ENCODE data around the gene CRIP2. TPM values are rescaled to one million over a fixed set of nuclear protein-coding genes. Genes with fewer than 3 reads are reported as not detected.

CRIP2 gene
- total and polyA plus RNA-seq, 4 donors = 267 to 698 (median 392) TPM

DNA sequence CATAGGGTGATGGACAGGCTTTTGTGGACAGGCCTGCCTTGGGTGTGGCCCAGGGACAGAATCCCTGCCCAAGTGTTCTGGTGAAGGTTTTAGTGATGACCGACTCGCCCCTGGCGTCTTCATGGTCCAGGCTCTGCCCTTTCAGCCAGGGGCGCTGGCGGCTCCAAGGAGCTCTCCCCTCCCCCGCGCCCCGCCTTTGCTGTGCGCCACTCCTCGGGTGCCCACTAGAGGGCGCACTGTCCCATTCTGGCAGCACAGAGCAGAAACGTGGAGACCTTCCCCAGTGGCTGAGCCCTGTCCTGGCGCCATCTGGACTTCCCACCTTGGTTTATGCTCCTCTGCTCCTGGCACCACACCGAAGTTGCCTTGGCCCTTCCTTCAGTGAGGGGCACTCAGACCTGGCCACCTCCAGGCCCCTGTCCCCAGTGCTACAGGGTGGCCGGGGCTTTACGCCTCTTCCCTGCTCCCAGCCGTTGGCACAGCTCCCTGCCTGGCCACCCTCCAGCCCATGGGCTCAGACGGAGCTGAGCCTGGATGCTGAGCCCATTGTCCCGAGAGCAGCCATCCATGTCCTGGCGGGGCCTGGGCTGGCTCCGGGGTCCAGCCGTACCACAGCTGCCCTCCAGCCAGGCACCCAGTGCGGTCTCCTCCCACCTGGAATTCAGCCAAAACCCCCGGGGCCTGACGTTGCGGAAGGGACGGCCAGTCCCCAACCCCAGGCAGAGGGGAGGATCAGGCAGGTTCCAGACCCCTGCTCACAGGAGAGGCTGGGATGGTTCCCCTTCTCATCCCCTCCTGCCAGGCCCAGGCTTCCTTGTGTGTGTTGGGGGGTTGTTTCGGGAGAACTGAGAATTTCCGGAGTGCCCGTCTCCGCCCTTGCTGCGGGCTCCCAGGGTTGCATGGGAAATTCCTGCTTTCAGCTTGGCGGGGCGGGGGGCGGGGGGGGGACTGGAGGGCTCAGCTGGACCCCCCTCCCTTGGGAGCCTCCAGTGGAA lies 6.5 kb downstream of the CRIP2 start:
- Histone ChIP-seq H3K27ac (ENCODE audit: low read depth in 1 of 2, low read length in 2 of 2) (peak overlapping the region; percentile 85 to 86), H3K4me1 (ENCODE audit: control insufficient read depth in 1 of 2, insufficient read depth in 2 of 2, low read length in 2 of 2) (peaks cover 0 to 2% of the 10 kb centered on the region in 2 donors), H3K9me3 (ENCODE audit: control insufficient read depth, low read length) (no peaks in the 10 kb centered on the region), H3K36me3 (ENCODE audit: control insufficient read depth in 1 of 2, insufficient read depth in 2 of 2, low read length in 1 of 2) (no peaks in the 10 kb centered on the region), H3K27me3 (ENCODE audit: control insufficient read depth in 1 of 2, insufficient read depth in 2 of 2, low read length in 1 of 2) (no peaks in the 10 kb centered on the region), H3K4me3 (ENCODE audit: low read length in 2 of 2) (peak overlapping the region; percentile 4 to 6)
- peak; percentile 93 to 97 for DNase-seq
- intact Hi-C loops (cut with DNase I) = loop anchor here (10.0 kb wide), 2 partner anchors 386 to 1756 kb away; no protein-coding TSS in a partner anchor
- 0 to 1% methylated on average over 32 to 35 of the region's 35 CpGs for WGBS, 2 donors
- ATAC-seq (ENCODE audit: low FRiP score) = peak; percentile 82

DNA sequence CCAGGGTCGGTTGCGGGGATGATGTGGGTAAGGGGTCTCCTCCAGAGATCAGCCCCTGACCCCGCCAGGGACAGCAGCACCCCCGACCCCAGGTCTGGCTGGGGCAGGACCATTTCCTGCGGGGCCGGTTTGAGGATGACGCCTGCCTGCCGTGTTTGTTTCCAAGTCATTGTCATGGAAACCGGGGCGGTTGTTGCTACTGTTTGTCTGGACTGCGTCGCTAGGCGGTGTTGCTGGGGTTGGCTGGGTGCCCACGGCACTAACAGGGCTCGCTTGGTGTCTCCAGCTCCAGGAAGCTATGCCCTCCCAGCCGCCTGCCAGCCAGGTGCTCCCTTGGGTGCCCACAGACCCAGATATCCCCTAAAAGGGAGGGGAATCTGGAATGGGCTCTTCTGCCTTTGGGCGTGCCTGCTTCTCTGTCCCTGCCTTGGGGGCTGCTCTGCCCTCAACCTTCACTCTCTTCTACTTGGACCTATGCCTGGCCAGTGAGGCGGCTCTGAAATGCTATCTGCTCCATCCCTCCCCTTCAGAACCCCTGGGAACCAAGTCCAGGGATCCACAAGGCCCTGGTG lies 7.4 kb downstream of the CRIP2 start:
- Histone ChIP-seq H3K4me1 (ENCODE audit: control insufficient read depth in 1 of 2, insufficient read depth in 2 of 2, low read length in 2 of 2) (peaks cover 0 to 2% of the 10 kb centered on the region in 2 donors), H3K27ac (ENCODE audit: low read depth in 1 of 2, low read length in 2 of 2) (peak overlapping the region; percentile 85 to 99), H3K36me3 (ENCODE audit: control insufficient read depth in 1 of 2, insufficient read depth in 2 of 2, low read length in 1 of 2) (no peaks in the 10 kb centered on the region), H3K9me3 (ENCODE audit: control insufficient read depth, low read length) (no peaks in the 10 kb centered on the region), H3K4me3 (ENCODE audit: low read length in 2 of 2) (no peak overlapping the region), H3K27me3 (ENCODE audit: control insufficient read depth in 1 of 2, insufficient read depth in 2 of 2, low read length in 1 of 2) (no peaks in the 10 kb centered on the region)
- 0 to 1% methylated on average over 18 of the region's 18 CpGs for WGBS, 2 donors
- intact Hi-C loops (cut with DNase I) = loop anchor here (10.0 kb wide), 2 partner anchors 387 to 1757 kb away; no protein-coding TSS in a partner anchor
- DNase-seq (peak; percentile 98), ATAC-seq (ENCODE audit: low FRiP score) (peak; percentile 80)

DNA sequence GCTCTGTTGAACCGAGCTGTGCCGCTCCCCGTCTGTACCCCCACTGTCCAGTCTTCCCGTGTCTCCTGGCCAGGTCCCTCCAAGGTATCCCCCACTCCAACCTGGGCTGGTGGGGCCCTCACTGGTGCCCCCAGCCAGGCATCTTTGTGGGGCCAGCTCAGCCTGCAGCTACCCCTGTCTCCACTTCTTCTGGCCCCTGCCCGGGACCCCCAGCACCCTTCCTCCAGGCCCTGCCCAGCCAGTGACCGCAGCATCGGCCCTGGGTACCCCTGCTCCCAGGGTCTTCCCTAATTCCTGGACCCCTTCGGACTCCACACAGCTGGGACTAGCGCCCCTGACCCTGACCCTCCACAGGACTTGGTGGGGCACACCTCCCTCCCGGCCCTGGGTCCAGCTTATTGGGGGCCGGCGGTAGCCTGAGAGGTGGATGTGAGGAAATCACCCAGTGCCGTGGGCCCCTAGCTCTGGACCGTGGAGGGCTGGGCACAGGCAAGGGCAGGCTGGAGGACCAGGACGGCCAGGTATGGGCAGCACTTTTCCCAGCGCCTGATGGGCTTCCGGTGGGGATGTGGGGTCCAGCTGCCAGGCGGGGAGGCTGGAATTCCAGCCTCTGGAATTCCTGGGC lies 8.0 kb downstream of the CRIP2 start:
- intact Hi-C loops (cut with DNase I) = loop anchor here (10.0 kb wide), 2 partner anchors 388 to 1758 kb away; no protein-coding TSS in a partner anchor
- 39 to 41% methylated on average over 17 to 18 of the region's 18 CpGs for WGBS, 2 donors
- H3K9me3 ChIP-seq (ENCODE audit: control insufficient read depth, low read length) = no peaks in the 10 kb centered on the region
- ATAC-seq (ENCODE audit: low FRiP score) = no peak
- H3K36me3 ChIP-seq (ENCODE audit: control insufficient read depth in 1 of 2, insufficient read depth in 2 of 2, low read length in 1 of 2) = no peaks in the 10 kb centered on the region
- no peak overlapping the region for H3K4me3 ChIP-seq (ENCODE audit: low read length in 2 of 2)
- DNase-seq = no peak
- no peaks in the 10 kb centered on the region for H3K27me3 ChIP-seq (ENCODE audit: control insufficient read depth in 1 of 2, insufficient read depth in 2 of 2, low read length in 1 of 2)
- H3K4me1 ChIP-seq (ENCODE audit: control insufficient read depth in 1 of 2, insufficient read depth in 2 of 2, low read length in 2 of 2) = peaks cover 0 to 2% of the 10 kb centered on the region in 2 donors
- peak overlapping the region; percentile 69 to 99 for H3K27ac ChIP-seq (ENCODE audit: low read depth in 1 of 2, low read length in 2 of 2)

DNA sequence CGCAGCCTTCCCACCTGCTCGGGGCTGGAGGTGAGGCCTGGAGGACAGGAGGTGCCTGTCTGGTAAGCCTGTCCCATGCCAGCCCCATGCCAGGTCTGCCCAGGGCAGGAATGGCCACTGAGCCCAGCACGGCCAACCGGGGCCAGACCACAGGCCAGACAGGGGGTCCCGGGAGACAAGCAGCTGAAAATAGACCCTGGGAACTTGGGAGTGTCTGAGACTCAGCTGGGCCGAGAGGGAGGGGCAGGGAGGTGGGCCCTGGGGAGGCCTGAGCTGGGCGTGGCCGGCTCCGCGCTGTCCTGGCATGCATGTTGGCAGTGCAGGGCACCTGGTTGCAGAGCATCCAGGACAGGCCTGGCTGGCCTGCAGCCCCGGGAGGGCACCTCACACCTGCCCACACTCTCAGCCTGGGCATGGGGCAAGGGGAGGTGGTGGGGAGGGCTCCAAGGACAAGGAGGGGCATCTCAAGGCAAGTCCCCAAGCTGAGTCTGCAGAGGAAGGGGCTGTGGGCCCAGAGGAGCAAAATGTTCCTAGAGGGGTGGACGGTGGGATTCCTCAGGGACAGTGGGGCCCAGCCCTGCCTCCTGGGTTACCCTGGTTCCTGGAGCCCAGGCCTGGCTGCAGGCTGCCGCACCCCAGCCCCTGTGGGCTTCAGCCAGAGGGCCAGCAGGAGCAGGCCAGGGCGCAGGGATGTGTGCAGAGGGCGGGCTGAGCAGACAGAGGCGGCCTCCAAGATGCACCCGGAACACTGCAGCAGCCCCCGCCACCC lies 8.9 kb downstream of the CRIP2 start:
- Histone ChIP-seq H3K4me3 (ENCODE audit: low read length in 2 of 2) (no peak overlapping the region), H3K9me3 (ENCODE audit: control insufficient read depth, low read length) (no peaks in the 10 kb centered on the region), H3K27me3 (ENCODE audit: control insufficient read depth in 1 of 2, insufficient read depth in 2 of 2, low read length in 1 of 2) (no peaks in the 10 kb centered on the region), H3K4me1 (ENCODE audit: control insufficient read depth in 1 of 2, insufficient read depth in 2 of 2, low read length in 2 of 2) (peaks cover 0 to 2% of the 10 kb centered on the region in 2 donors), H3K36me3 (ENCODE audit: control insufficient read depth in 1 of 2, insufficient read depth in 2 of 2, low read length in 1 of 2) (no peaks in the 10 kb centered on the region), H3K27ac (ENCODE audit: low read depth in 1 of 2, low read length in 2 of 2) (peak overlapping the region; percentile 69 to 99)
- ATAC-seq (ENCODE audit: low FRiP score) (no peak), DNase-seq (peak in 1 of 2 donors; percentile 80)
- intact Hi-C loops (cut with DNase I) = loop anchor here (10.0 kb wide), 2 partner anchors 389 to 1759 kb away; no protein-coding TSS in a partner anchor
- 21 to 27% methylated on average over 15 to 18 of the region's 18 CpGs for WGBS, 2 donors

DNA sequence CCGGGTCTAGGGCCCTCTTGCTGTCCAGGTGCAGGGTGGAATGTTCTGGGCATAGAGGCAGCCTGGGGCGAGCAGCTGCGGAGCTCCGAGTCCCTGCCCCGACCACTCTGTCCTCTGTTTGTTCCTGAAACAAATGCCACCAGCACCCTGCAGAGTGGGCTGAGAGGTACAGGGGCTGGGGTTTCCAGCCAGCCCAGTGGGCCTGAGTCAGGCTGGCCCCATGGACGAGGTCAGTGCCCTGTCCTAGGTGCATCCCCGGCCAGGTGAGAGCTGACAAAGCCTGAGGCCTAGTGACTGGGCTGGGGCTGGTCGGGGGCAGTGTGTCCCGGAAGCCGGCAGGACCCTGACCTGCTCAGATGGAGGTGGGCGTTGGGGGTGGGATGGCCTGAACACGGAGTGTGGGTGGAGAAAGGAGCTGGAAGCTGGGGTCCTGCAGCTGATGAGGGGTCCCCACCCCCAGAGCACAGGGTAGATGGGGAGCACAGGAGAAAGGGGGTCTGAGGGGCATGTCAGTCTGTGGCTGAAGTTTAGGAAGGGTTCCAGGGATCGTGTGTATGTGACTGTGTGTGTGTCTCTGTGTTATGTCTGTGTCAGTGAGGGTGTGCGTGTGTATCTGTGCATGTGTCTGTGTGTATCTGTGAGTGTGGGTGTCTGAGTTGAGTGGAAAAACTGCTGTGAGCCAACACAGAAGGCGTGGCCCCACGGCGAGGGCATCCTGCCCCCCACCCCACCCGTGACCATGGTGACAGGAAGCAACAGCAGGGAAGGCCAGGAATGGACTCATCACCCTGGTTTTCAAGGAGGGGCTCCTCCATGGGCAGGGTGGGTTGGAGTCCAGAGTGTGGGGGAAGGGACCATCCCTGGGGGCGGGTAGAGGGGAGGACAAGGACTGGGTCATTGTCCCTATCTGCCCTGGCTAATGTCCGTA lies 9.7 kb downstream of the CRIP2 start:
- DNase-seq = peak; percentile 78 to 92
- H3K9me3 ChIP-seq (ENCODE audit: control insufficient read depth, low read length) = no peaks in the 10 kb centered on the region
- intact Hi-C loops (cut with DNase I) = loop anchor here (10.0 kb wide), 2 partner anchors 390 to 1760 kb away; no protein-coding TSS in a partner anchor
- no peak for ATAC-seq (ENCODE audit: low FRiP score)
- no peak overlapping the region for H3K4me3 ChIP-seq (ENCODE audit: low read length in 2 of 2)
- H3K4me1 ChIP-seq (ENCODE audit: control insufficient read depth in 1 of 2, insufficient read depth in 2 of 2, low read length in 2 of 2) = peaks cover 0 to 2% of the 10 kb centered on the region in 2 donors
- H3K27ac ChIP-seq (ENCODE audit: low read depth in 1 of 2, low read length in 2 of 2) = peak overlapping the region; percentile 17 to 99
- WGBS, 2 donors = 45% methylated on average over 20 of the region's 20 CpGs
- no peaks in the 10 kb centered on the region for H3K36me3 ChIP-seq (ENCODE audit: control insufficient read depth in 1 of 2, insufficient read depth in 2 of 2, low read length in 1 of 2)
- H3K27me3 ChIP-seq (ENCODE audit: control insufficient read depth in 1 of 2, insufficient read depth in 2 of 2, low read length in 1 of 2) = no peaks in the 10 kb centered on the region

DNA sequence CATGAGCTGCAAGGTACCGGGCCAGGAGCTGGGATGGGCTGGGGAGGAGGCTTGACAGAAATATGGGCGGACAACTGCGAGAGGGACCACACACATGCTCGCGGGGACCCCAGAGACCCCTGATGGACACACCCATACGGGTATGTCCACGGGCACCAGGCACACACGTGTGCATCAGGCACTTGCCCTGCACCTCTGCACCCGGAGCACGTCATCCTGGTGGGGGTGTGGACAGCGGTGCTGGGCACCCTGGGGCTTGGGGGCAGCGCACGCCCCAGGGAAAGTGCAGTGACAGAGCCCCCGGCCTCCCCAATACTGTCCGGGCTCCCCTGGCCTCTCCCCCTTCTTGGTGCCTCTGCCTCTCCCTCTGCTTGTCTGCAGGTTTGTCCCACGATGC lies 10.4 kb downstream of the CRIP2 start:
- Histone ChIP-seq H3K27ac (ENCODE audit: low read depth in 1 of 2, low read length in 2 of 2) (peak overlapping the region in 1 of 2 donors; percentile 99), H3K36me3 (ENCODE audit: control insufficient read depth in 1 of 2, insufficient read depth in 2 of 2, low read length in 1 of 2) (no peaks in the 10 kb centered on the region), H3K27me3 (ENCODE audit: control insufficient read depth in 1 of 2, insufficient read depth in 2 of 2, low read length in 1 of 2) (no peaks in the 10 kb centered on the region), H3K9me3 (ENCODE audit: control insufficient read depth, low read length) (no peaks in the 10 kb centered on the region), H3K4me1 (ENCODE audit: control insufficient read depth in 1 of 2, insufficient read depth in 2 of 2, low read length in 2 of 2) (peaks cover 0 to 2% of the 10 kb centered on the region in 2 donors), H3K4me3 (ENCODE audit: low read length in 2 of 2) (no peak overlapping the region)
- intact Hi-C loops (cut with DNase I) = loop anchor here (10.0 kb wide), 2 partner anchors 390 to 1760 kb away; no protein-coding TSS in a partner anchor
- no peak for DNase-seq
- WGBS, 2 donors = 86 to 87% methylated on average over 16 of the region's 16 CpGs
- ATAC-seq (ENCODE audit: low FRiP score) = no peak

DNA sequence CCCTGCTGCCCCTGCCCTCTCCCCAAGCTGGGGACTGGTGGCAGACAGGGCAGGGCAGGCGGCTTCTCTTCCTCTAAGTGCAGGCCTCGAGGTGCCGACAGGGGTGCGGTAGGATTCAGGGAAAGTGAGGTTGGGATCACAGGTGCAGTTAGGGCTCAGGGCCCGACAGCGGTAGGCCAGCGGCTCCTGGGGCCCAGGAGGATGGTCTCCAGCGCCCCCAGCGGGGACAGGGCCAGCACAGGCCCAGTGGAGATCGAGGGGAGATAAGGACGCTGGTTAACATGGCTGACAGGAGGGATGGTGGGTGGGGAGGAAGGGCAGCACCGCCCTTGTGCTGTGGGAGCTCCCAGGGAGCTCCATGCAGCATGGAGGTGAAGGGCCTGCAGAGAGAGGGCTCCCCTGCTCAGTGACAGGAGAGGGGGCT lies 11.1 kb downstream of the CRIP2 start:
- Histone ChIP-seq H3K4me1 (ENCODE audit: control insufficient read depth in 1 of 2, insufficient read depth in 2 of 2, low read length in 2 of 2) (peaks cover 0 to 2% of the 10 kb centered on the region in 2 donors), H3K36me3 (ENCODE audit: control insufficient read depth in 1 of 2, insufficient read depth in 2 of 2, low read length in 1 of 2) (no peaks in the 10 kb centered on the region), H3K9me3 (ENCODE audit: control insufficient read depth, low read length) (no peaks in the 10 kb centered on the region), H3K27ac (ENCODE audit: low read depth in 1 of 2, low read length in 2 of 2) (peak overlapping the region in 1 of 2 donors; percentile 99), H3K4me3 (ENCODE audit: low read length in 2 of 2) (no peak overlapping the region), H3K27me3 (ENCODE audit: control insufficient read depth in 1 of 2, insufficient read depth in 2 of 2, low read length in 1 of 2) (no peaks in the 10 kb centered on the region)
- intact Hi-C loops (cut with DNase I) = loop anchor here (10.0 kb wide), 2 partner anchors 391 to 1761 kb away; no protein-coding TSS in a partner anchor
- DNase-seq (no peak), ATAC-seq (ENCODE audit: low FRiP score) (no peak)
- WGBS, 2 donors = 30 to 36% methylated on average over 12 of the region's 12 CpGs

Measured in aorta (tissue), 5 donors.